Astrocyte (in vitro differentiated cells and primary cell): ENCODE measurements around the gene IDH2. TPM values are rescaled to one million over a fixed set of nuclear protein-coding genes. Genes with fewer than 3 reads are reported as not detected.
"Not testable (repeated sequence)": the region's sequence is repeated elsewhere in the genome, so short reads cannot be mapped to it uniquely, and the experiment has no call there.

Source experiments
- DNase-seq: peaks from one replicate; pipeline ENCODE4 v3.0.0-alpha.2; 2010; ENCODE audit warnings: low read depth
- FAIRE-seq: peaks from 2 replicates; lab custom pipeline; 2011; peaks lifted over from hg19 to GRCh38; lab: Jason Lieb, UNC
- H2AFZ ChIP-seq: 2 replicates; pipeline ENCODE4 v1.6.0; 2012; ENCODE audit warnings: low read depth, low read length, inconsistent platforms
- H3K27ac ChIP-seq: 2 replicates; pipeline ENCODE4 v1.5.1; 2011; ENCODE audit warnings: low read depth, low read length, inconsistent platforms
- H3K27me3 ChIP-seq: 2 replicates; pipeline ENCODE4 v1.6.0; 2011; ENCODE audit warnings: low read length, inconsistent platforms; ENCODE audit not compliant: insufficient read depth
- H3K36me3 ChIP-seq: 2 replicates; pipeline ENCODE4 v1.5.1; 2011; ENCODE audit warnings: low read length, inconsistent platforms; ENCODE audit not compliant: insufficient read depth
- H3K4me1 ChIP-seq: 2 replicates; pipeline ENCODE4 v1.5.1; 2011; ENCODE audit warnings: low read length, inconsistent platforms; ENCODE audit not compliant: insufficient read depth
- H3K4me2 ChIP-seq: 2 replicates; pipeline ENCODE4 v1.6.0; 2012; ENCODE audit warnings: low read length, inconsistent platforms
- H3K4me3 ChIP-seq: 2 replicates; pipeline ENCODE4 v1.5.1; 2011; ENCODE audit warnings: low read depth, mild to moderate bottlenecking, low read length, inconsistent platforms; ENCODE audit not compliant: insufficient read depth
- H3K79me2 ChIP-seq: 2 replicates; pipeline ENCODE4 v1.6.0; 2012; ENCODE audit warnings: mild to moderate bottlenecking, low read length, inconsistent platforms; ENCODE audit not compliant: insufficient read depth
- H3K9ac ChIP-seq: 2 replicates; pipeline ENCODE4 v1.6.0; 2012; ENCODE audit warnings: mild to moderate bottlenecking, low read length, inconsistent platforms
- H3K9me3 ChIP-seq: 2 replicates; pipeline ENCODE4 v1.5.1; 2012; ENCODE audit warnings: low read depth, mild to moderate bottlenecking, low read length, inconsistent platforms; ENCODE audit not compliant: insufficient read depth
- H4K20me1 ChIP-seq: 2 replicates; pipeline ENCODE4 v1.6.0; 2012; ENCODE audit warnings: low read length, inconsistent platforms; ENCODE audit not compliant: insufficient read depth
- H3K27ac Mint-ChIP-seq: one replicate; pipeline ENCODE4 v1.8.0; 2021; ENCODE audit warnings: mild to moderate bottlenecking, mixed read lengths; ENCODE audit not compliant: unreplicated experiment
- H3K27me3 Mint-ChIP-seq: one replicate; pipeline ENCODE4 v1.8.0; 2021; ENCODE audit warnings: low read depth, mixed read lengths; ENCODE audit not compliant: unreplicated experiment
- H3K36me3 Mint-ChIP-seq: one replicate; pipeline ENCODE4 v1.8.0; 2021; ENCODE audit warnings: low read depth, mixed read lengths; ENCODE audit not compliant: unreplicated experiment
- H3K4me1 Mint-ChIP-seq: one replicate; pipeline ENCODE4 v1.8.0; 2021; ENCODE audit warnings: low read depth, mixed read lengths; ENCODE audit not compliant: unreplicated experiment
- H3K4me3 Mint-ChIP-seq: one replicate; pipeline ENCODE4 v1.8.0; 2021; ENCODE audit warnings: mild to moderate bottlenecking, moderate library complexity, mixed read lengths; ENCODE audit not compliant: unreplicated experiment
- H3K9me3 Mint-ChIP-seq: one replicate; pipeline ENCODE4 v1.8.0; 2021; ENCODE audit warnings: mild to moderate bottlenecking, mixed read lengths; ENCODE audit not compliant: unreplicated experiment
- EZH2 ChIP-seq: IDR thresholded peaks from 2 replicates; pipeline ENCODE4 v1.6.1; 2012; ENCODE audit warnings: mild to moderate bottlenecking, low read length, inconsistent platforms; ENCODE audit not compliant: insufficient read depth
- total RNA-seq: library from RNA; stranded (reverse); gene quantifications from 2 replicates; pipeline ENCODE4 v1.2.1, GENCODE V29; 2021
- TF ChIP-seq, protein P1 (sequence below): IDR thresholded peaks from 2 replicates; pipeline ENCODE4 v1.5.1; 2011; ENCODE audit warnings: low read depth, mild to moderate bottlenecking, inconsistent platforms, low read length, moderate library complexity; ENCODE audit not compliant: insufficient read depth

Gene IDH2
- total RNA-seq, 1 donor from 2014 or later: 76.6 TPM

DNA sequence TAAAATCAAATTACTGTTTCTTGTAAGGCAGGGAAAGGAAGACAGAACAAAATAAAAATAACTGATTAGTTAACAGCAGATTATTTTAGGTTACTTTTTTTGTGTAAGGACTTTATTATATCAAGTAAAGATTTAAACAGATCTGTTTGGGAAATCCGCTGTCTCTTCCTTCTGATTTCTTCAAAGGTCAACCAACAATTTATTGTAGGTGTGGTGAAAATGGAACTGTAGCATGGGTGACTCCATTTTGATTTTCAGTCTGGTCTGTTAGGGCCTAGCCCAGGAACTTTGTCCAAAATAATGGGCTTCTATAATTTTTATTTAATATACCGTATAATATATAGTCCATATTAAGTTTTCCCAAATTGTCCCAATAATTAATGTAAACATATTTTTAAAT, 13.5 kb upstream of the IDH2 start:
- Histone ChIP-seq H4K20me1 (no peaks in the 10 kb centered on the region), H2AFZ (no peak overlapping the region), H3K4me3 (no peak overlapping the region), H3K79me2 (no peaks in the 10 kb centered on the region), H3K27ac (no peak overlapping the region), H3K9me3 (peaks cover 13% of the 10 kb centered on the region), H3K36me3 (no peaks in the 10 kb centered on the region), H3K27me3 (no peaks in the 10 kb centered on the region), H3K4me2 (no peak overlapping the region), H3K4me1 (no peaks in the 10 kb centered on the region), H3K9ac (no peak overlapping the region)
- no peak overlapping the region for H3K27ac Mint-ChIP-seq
- TF ChIP-seq, protein P1, sequence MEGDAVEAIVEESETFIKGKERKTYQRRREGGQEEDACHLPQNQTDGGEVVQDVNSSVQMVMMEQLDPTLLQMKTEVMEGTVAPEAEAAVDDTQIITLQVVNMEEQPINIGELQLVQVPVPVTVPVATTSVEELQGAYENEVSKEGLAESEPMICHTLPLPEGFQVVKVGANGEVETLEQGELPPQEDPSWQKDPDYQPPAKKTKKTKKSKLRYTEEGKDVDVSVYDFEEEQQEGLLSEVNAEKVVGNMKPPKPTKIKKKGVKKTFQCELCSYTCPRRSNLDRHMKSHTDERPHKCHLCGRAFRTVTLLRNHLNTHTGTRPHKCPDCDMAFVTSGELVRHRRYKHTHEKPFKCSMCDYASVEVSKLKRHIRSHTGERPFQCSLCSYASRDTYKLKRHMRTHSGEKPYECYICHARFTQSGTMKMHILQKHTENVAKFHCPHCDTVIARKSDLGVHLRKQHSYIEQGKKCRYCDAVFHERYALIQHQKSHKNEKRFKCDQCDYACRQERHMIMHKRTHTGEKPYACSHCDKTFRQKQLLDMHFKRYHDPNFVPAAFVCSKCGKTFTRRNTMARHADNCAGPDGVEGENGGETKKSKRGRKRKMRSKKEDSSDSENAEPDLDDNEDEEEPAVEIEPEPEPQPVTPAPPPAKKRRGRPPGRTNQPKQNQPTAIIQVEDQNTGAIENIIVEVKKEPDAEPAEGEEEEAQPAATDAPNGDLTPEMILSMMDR: no peak
- H3K27me3 Mint-ChIP-seq: peaks cover 2% of the 10 kb centered on the region
- no peaks in the 10 kb centered on the region for H3K4me1 Mint-ChIP-seq
- peaks cover 10% of the 10 kb centered on the region for H3K9me3 Mint-ChIP-seq
- no peak for DNase-seq
- H3K36me3 Mint-ChIP-seq: no peaks in the 10 kb centered on the region
- H3K4me3 Mint-ChIP-seq: no peak overlapping the region
- no peak for FAIRE-seq

DNA sequence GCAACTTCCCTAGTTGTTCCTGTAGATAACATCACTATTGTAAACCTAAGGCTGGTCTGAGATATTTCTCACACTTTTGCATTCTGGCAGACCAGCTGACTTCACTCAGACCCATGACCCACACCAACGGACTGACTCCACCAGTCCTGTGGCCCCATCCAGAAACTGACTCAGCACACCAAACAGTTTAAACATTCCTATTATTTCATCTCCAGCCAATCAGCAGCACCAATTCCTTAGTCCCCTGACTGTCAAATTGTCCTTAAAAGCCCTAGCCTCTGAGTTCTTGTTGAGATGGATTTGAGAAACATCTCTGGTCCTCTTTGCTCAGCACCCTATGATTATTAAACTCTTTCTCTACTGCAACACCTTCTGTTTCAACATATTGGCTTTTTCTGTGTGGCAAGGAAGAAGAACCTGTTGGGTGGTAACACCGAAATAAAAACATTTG, 12.2 kb upstream of the IDH2 start:
- Histone ChIP-seq H3K79me2 (no peaks in the 10 kb centered on the region), H3K27me3 (no peaks in the 10 kb centered on the region), H3K4me2 (no peak overlapping the region), H2AFZ (no peak overlapping the region), H3K4me3 (no peak overlapping the region), H3K36me3 (no peaks in the 10 kb centered on the region), H4K20me1 (no peaks in the 10 kb centered on the region), H3K9me3 (peaks cover 13% of the 10 kb centered on the region), H3K4me1 (no peaks in the 10 kb centered on the region), H3K27ac (no peak overlapping the region), H3K9ac (no peak overlapping the region)
- H3K4me3 Mint-ChIP-seq: no peak overlapping the region
- peaks cover 2% of the 10 kb centered on the region for H3K27me3 Mint-ChIP-seq
- TF ChIP-seq, protein P1: no peak
- no peak for TF ChIP-seq EZH2
- no peaks in the 10 kb centered on the region for H3K36me3 Mint-ChIP-seq
- H3K27ac Mint-ChIP-seq: peak overlapping the region; percentile 87
- H3K9me3 Mint-ChIP-seq: peaks cover 10% of the 10 kb centered on the region
- FAIRE-seq (no peak), DNase-seq (peak; percentile 8)
- no peaks in the 10 kb centered on the region for H3K4me1 Mint-ChIP-seq

DNA sequence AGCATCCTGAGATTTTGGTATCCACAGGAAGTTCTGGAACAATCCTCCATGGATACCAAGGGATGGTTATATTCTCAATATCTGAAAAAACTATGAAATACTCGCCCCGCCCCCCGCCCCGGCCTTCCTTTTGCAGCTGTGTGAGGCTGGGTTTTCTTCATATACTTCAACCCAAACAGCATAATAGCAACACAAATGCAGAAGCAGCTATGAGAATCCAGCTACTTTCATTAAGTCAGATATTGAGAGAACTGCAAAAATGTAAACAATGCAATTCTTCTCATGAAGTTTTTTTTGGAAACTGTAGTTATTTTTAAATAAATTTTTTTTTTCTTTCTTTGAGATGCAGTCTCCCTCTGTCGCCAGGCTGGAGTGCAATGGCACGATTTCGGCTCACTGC, 10.9 kb upstream of the IDH2 start:
- Histone ChIP-seq H3K9ac (no peak overlapping the region), H3K27me3 (no peaks in the 10 kb centered on the region), H3K9me3 (peaks cover 13% of the 10 kb centered on the region), H3K36me3 (no peaks in the 10 kb centered on the region), H4K20me1 (no peaks in the 10 kb centered on the region), H3K27ac (no peak overlapping the region), H3K4me1 (no peaks in the 10 kb centered on the region), H2AFZ (no peak overlapping the region), H3K4me3 (no peak overlapping the region), H3K4me2 (no peak overlapping the region), H3K79me2 (no peaks in the 10 kb centered on the region)
- H3K27ac Mint-ChIP-seq: no peak overlapping the region
- FAIRE-seq (no peak), DNase-seq (no peak)
- no peaks in the 10 kb centered on the region for H3K4me1 Mint-ChIP-seq
- H3K9me3 Mint-ChIP-seq: peaks cover 10% of the 10 kb centered on the region
- H3K27me3 Mint-ChIP-seq: no peaks in the 10 kb centered on the region
- H3K36me3 Mint-ChIP-seq: no peaks in the 10 kb centered on the region
- TF ChIP-seq, protein P1: no peak
- H3K4me3 Mint-ChIP-seq: no peak overlapping the region

DNA sequence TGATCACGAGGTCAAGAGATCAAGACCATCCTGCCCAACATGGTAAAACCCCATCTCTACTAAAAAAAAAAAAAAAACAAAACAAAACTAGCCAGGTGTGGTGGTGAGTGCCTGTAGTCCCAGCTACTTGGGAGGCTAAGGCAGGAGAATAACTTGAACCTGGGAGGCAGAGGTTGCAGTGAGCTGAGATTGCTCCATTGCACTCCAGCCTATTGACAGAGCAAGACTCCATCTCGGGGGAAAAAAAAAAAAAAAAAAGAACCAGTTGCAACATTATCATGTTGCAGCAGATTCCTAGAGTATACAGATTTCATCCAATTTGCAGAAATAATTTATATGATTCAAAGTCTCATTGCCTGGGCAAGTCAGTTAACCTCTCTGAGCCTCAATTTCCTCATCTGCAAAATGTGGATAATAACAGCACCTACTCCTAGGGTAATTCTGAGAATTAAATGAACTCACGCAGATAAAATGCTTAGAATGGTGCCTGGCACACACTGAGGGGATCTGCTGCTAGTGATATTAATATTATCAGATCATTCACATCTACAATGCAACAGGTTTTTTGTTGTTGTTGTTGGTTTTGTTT, 7.0 kb upstream of the IDH2 start:
- FAIRE-seq, H3K9me3 Mint-ChIP-seq, H3K36me3 Mint-ChIP-seq, H4K20me1 ChIP-seq, H3K27me3 ChIP-seq, H3K27ac ChIP-seq, H3K4me3 Mint-ChIP-seq, H3K4me3 ChIP-seq, H3K9ac ChIP-seq, H3K27me3 Mint-ChIP-seq, DNase-seq, H3K79me2 ChIP-seq, H3K4me2 ChIP-seq, H2AFZ ChIP-seq, H3K9me3 ChIP-seq, H3K36me3 ChIP-seq, H3K27ac Mint-ChIP-seq: not testable (repeated sequence)
- H3K4me1 ChIP-seq: peaks cover 10% of the 10 kb centered on the region
- H3K4me1 Mint-ChIP-seq: peaks cover 12% of the 10 kb centered on the region
